GM21447 (cell line): ENCODE measurements around the gene SMARCA1.

Experiments
- ATAC-seq: cut with Tn5 transposase; IDR thresholded peaks from one replicate; pipeline ENCODE4 v1.9.1; 2021; ENCODE audit not compliant: unreplicated experiment

The SMARCA1 gene

GRCh38 chrX:129472116-129472515 is 51.2 kb downstream of the SMARCA1 start:
- ATAC-seq = no peak

- ATAC-seq = no peak
Observed at GRCh38 chrX:129462707-129463106, 60.6 kb downstream of the SMARCA1 start.

- ATAC-seq = no peak
Observed at GRCh38 chrX:129461801-129462456, 61.4 kb downstream of the SMARCA1 start.

GRCh38 chrX:129452523-129452922 is 70.8 kb downstream of the SMARCA1 start:
- no peak for ATAC-seq

- ATAC-seq = no peak
Observed at GRCh38 chrX:129450123-129450522, 73.2 kb downstream of the SMARCA1 start.

GRCh38 chrX:129449148-129449547 is 74.1 kb downstream of the SMARCA1 start:
- no peak for ATAC-seq

GRCh38 chrX:129445436-129445835 is 77.9 kb downstream of the SMARCA1 start:
- no peak for ATAC-seq

- no peak for ATAC-seq
Observed at GRCh38 chrX:129433945-129434344, 89.3 kb downstream of the SMARCA1 start.

GRCh38 chrX:129433461-129433860 is 89.8 kb downstream of the SMARCA1 start:
- ATAC-seq = no peak

- no peak for ATAC-seq
Observed at GRCh38 chrX:129427267-129427666, 96.0 kb downstream of the SMARCA1 start.

GRCh38 chrX:129423191-129423590 is 100.1 kb downstream of the SMARCA1 start:
- no peak for ATAC-seq

- no peak for ATAC-seq
Observed at GRCh38 chrX:129404670-129405008, 118.7 kb downstream of the SMARCA1 start.

- ATAC-seq = no peak
Observed at GRCh38 chrX:129403974-129404669, 119.2 kb downstream of the SMARCA1 start.
